ENCODE measurements around the gene SH2D4B. TPM values are rescaled to one million over a fixed set of nuclear protein-coding genes. Genes with fewer than 3 reads are reported as not detected.

The SH2D4B gene
- total and polyA plus RNA-seq, 2 of the 13 experiments (the other 11 are each of a cell fraction or from before 2014, with no cell fraction given), result not detected

DNA sequence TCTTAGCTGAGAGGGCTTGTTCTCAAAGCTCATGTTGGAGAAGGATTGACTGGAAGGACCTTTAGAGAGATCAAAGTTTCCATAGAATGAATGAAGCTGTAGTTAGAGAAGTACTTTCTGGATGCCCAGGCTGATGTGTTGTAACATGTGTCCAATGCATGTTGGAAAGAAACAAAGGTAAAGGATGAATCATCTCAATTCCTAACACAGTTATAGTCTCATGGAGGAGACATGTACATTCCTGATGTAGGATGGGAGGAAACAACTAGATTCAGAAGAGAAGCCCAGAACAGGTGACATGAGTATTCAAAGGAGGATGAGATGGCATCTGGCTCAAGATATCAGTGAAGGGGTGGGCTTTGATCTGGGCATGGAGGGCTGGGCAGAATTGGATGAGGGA, 152.7 kb downstream of the SH2D4B start (continued):
- TF ChIP-seq CENPBD1 (CRISPR knock-in tag; IDR thresholded peaks at IDR 0.05; ENCODE audit: borderline replicate concordance, low read depth), result no peak
- TF ChIP-seq, protein P1, sequence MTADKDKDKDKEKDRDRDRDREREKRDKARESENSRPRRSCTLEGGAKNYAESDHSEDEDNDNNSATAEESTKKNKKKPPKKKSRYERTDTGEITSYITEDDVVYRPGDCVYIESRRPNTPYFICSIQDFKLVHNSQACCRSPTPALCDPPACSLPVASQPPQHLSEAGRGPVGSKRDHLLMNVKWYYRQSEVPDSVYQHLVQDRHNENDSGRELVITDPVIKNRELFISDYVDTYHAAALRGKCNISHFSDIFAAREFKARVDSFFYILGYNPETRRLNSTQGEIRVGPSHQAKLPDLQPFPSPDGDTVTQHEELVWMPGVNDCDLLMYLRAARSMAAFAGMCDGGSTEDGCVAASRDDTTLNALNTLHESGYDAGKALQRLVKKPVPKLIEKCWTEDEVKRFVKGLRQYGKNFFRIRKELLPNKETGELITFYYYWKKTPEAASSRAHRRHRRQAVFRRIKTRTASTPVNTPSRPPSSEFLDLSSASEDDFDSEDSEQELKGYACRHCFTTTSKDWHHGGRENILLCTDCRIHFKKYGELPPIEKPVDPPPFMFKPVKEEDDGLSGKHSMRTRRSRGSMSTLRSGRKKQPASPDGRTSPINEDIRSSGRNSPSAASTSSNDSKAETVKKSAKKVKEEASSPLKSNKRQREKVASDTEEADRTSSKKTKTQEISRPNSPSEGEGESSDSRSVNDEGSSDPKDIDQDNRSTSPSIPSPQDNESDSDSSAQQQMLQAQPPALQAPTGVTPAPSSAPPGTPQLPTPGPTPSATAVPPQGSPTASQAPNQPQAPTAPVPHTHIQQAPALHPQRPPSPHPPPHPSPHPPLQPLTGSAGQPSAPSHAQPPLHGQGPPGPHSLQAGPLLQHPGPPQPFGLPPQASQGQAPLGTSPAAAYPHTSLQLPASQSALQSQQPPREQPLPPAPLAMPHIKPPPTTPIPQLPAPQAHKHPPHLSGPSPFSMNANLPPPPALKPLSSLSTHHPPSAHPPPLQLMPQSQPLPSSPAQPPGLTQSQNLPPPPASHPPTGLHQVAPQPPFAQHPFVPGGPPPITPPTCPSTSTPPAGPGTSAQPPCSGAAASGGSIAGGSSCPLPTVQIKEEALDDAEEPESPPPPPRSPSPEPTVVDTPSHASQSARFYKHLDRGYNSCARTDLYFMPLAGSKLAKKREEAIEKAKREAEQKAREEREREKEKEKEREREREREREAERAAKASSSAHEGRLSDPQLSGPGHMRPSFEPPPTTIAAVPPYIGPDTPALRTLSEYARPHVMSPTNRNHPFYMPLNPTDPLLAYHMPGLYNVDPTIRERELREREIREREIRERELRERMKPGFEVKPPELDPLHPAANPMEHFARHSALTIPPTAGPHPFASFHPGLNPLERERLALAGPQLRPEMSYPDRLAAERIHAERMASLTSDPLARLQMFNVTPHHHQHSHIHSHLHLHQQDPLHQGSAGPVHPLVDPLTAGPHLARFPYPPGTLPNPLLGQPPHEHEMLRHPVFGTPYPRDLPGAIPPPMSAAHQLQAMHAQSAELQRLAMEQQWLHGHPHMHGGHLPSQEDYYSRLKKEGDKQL (CRISPR knock-in tag; IDR thresholded peaks at IDR 0.05; ENCODE audit: low read depth), result no peak

DNA sequence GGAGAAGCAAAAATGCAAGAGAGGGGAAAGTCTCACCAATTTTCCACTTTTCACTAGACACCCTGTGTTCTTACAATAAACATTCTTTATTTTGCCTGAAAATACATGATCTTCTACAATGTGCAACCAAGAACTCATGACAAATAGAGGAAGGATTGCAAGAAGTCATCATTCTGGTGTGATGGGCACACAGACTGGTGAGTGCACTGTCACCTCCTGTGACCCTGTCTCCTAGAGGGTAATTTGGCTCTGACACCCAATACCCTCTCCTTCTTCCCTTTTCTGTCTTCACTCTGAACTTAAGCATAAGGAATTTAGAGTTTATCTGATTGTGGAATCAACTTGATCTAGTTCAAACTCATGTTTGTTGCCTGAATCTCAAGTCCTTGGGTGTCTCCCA, 153.7 kb downstream of the SH2D4B start:
- Histone ChIP-seq H3K4me2 (ENCODE audit: low read depth, low read length) (no peak overlapping the region), H3K9ac (ENCODE audit: insufficient read depth, low read depth, low read length) (no peak overlapping the region), H3K36me3 (replicated peaks in 1 of 2; ENCODE audit: control insufficient read depth in 1 of 2, insufficient read depth in 2 of 2, low read length in 2 of 2) (no peaks in the 10 kb centered on the region), H3K9me3 (ENCODE audit: low read length) (no peaks in the 10 kb centered on the region), H3K27me3 (ENCODE audit: control insufficient read depth in 1 of 2, insufficient read depth in 2 of 2, low read length in 2 of 2) (no peaks in the 10 kb centered on the region), H3K4me1 (ENCODE audit: insufficient read depth, low read length) (peaks cover 9% of the 10 kb centered on the region; the same call in 1 of the 2 replicates), H3K27ac (ENCODE audit: extremely low read length, insufficient read depth, low read length) (no peak overlapping the region), H3K79me2 (ENCODE audit: insufficient read depth, low read length) (no peaks in the 10 kb centered on the region), H4K20me1 (ENCODE audit: insufficient read depth, low read length) (no peaks in the 10 kb centered on the region), H3K4me3 (replicated peaks in 1 of 3; ENCODE audit: insufficient read depth in 1 of 3, low read depth in 2 of 3, low read length in 3 of 3) (no peak overlapping the region), H2AFZ (ENCODE audit: low read length) (no peak overlapping the region)
- POLR2A ChIA-PET, result no interaction called here
- CTCF ChIA-PET (ENCODE audit: low intra/inter-chr PET ratio, low total read pairs), result no interaction called here
- intact Hi-C loops (cut with micrococcal nuclease; ENCODE audit: unreplicated experiment) (no loop called here), in situ Hi-C loops (cut with HindIII; ENCODE audit: extremely low pct_ligation_motif_present, low pct_unique_long_range_greater_than_20kb) (no loop called here)
- no peak for ATAC-seq
- DNase-seq (ENCODE audit: low spot score), result no peak
- FAIRE-seq, result no peak
- no TSS peak for BruUV-seq (replicated peaks)
- no peak for TF ChIP-seq RBM39 (IDR thresholded peaks at IDR 0.05; ENCODE audit: low read depth, low read length, poor library complexity, severe bottlenecking)
- no peak for TF ChIP-seq ZNF780A (CRISPR knock-in tag; IDR thresholded peaks at IDR 0.05)
- TF ChIP-seq CEBPG (CRISPR knock-in tag; IDR thresholded peaks at IDR 0.05), result no peak
- TF ChIP-seq ATAD3A (CRISPR knock-in tag; IDR thresholded peaks at IDR 0.05), result no peak
- no peak for TF ChIP-seq GPN1 (CRISPR knock-in tag; IDR thresholded peaks at IDR 0.05; ENCODE audit: borderline replicate concordance)
- TF ChIP-seq FOXO1 (CRISPR knock-in tag; IDR thresholded peaks at IDR 0.05), result no peak
- no peak for TF ChIP-seq DMAP1 (CRISPR knock-in tag; IDR thresholded peaks at IDR 0.05)
- TF ChIP-seq SAP130 (CRISPR knock-in tag; IDR thresholded peaks at IDR 0.05; ENCODE audit: low read depth), result no peak
- no peak for TF ChIP-seq ZSCAN9 (CRISPR knock-in tag; IDR thresholded peaks at IDR 0.05; ENCODE audit: borderline replicate concordance)
- TF ChIP-seq, protein P2, sequence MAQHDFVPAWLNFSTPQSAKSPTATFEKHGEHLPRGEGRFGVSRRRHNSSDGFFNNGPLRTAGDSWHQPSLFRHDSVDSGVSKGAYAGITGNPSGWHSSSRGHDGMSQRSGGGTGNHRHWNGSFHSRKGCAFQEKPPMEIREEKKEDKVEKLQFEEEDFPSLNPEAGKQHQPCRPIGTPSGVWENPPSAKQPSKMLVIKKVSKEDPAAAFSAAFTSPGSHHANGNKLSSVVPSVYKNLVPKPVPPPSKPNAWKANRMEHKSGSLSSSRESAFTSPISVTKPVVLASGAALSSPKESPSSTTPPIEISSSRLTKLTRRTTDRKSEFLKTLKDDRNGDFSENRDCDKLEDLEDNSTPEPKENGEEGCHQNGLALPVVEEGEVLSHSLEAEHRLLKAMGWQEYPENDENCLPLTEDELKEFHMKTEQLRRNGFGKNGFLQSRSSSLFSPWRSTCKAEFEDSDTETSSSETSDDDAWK (CRISPR knock-in tag; IDR thresholded peaks at IDR 0.05), result no peak
- no peak for TF ChIP-seq CREB3 (CRISPR knock-in tag; IDR thresholded peaks at IDR 0.05)
- TF ChIP-seq ZNF431 (CRISPR knock-in tag; IDR thresholded peaks at IDR 0.05; ENCODE audit: borderline replicate concordance, low read depth), result no peak
- TF ChIP-seq ETS1 (CRISPR knock-in tag; IDR thresholded peaks at IDR 0.05), result no peak
- no peak for TF ChIP-seq TCF7 (IDR thresholded peaks at IDR 0.05; ENCODE audit: low read depth)

All from HepG2 (cell line).